GM04503 (cell line): ENCODE data around the gene TLE3.

Experiments used
- DNase-seq: peaks from one replicate; pipeline ENCODE4 v3.0.0-alpha.2; 2012; ENCODE audit warnings: low read depth

Gene TLE3

GRCh38 chr15:70047386-70048197 is 50.1 kb downstream of the TLE3 start:
- no peak for DNase-seq

- DNase-seq, result no peak
Observed at GRCh38 chr15:70046679-70047369, 50.9 kb downstream of the TLE3 start.

- DNase-seq, result no peak
Observed at GRCh38 chr15:70045045-70045444, 52.7 kb downstream of the TLE3 start.

- no peak for DNase-seq
Observed at GRCh38 chr15:70044168-70044567, 53.5 kb downstream of the TLE3 start.

- no peak for DNase-seq
Observed at GRCh38 chr15:70043590-70043989, 54.1 kb downstream of the TLE3 start.

GRCh38 chr15:70042553-70043214 is 55.0 kb downstream of the TLE3 start:
- no peak for DNase-seq

GRCh38 chr15:70039917-70040316 is 57.8 kb downstream of the TLE3 start:
- no peak for DNase-seq

GRCh38 chr15:70038730-70039392 is 58.9 kb downstream of the TLE3 start:
- no peak for DNase-seq

- DNase-seq, result no peak
Observed at GRCh38 chr15:70037292-70037640, 60.5 kb downstream of the TLE3 start.

GRCh38 chr15:70036585-70037291 is 61.0 kb downstream of the TLE3 start:
- no peak for DNase-seq

GRCh38 chr15:70035719-70036077 is 62.0 kb downstream of the TLE3 start:
- no peak for DNase-seq

- no peak for DNase-seq
Observed at GRCh38 chr15:70035051-70035718, 62.5 kb downstream of the TLE3 start.

- no peak for DNase-seq
Observed at GRCh38 chr15:70034596-70034995, 63.1 kb downstream of the TLE3 start.

GRCh38 chr15:70034141-70034540 is 63.6 kb downstream of the TLE3 start:
- DNase-seq, result no peak

- DNase-seq, result no peak
Observed at GRCh38 chr15:70033529-70034140, 64.1 kb downstream of the TLE3 start.

GRCh38 chr15:70033109-70033508 is 64.6 kb downstream of the TLE3 start:
- DNase-seq, result no peak

- DNase-seq, result no peak
Observed at GRCh38 chr15:70032509-70032908, 65.2 kb downstream of the TLE3 start.

GRCh38 chr15:70031713-70032112 is 66.0 kb downstream of the TLE3 start:
- DNase-seq, result no peak

- DNase-seq, result no peak
Observed at GRCh38 chr15:70031261-70031660, 66.5 kb downstream of the TLE3 start.

GRCh38 chr15:70030851-70031250 is 66.9 kb downstream of the TLE3 start:
- no peak for DNase-seq

- no peak for DNase-seq
Observed at GRCh38 chr15:70029297-70029701, 68.4 kb downstream of the TLE3 start.
